Ovary (tissue), 9 donors: ENCODE results near the gene CD93. TPM values are rescaled to one million over a fixed set of nuclear protein-coding genes. Genes with fewer than 3 reads are reported as not detected.

Source experiments
- DNase-seq, 5 donors: peaks; one replicate each; pipeline ENCODE4 v3.0.0-alpha.2; 2019 to 2020
- H3K27ac ChIP-seq, 2 donors: fragments of 200-600 bp; one replicate each; pipeline versions ENCODE4 v1.5.1 to v1.8.0; 2019 to 2022
- H3K27me3 ChIP-seq: fragments of 200-600 bp; one replicate; pipeline ENCODE4 v1.8.0; 2022
- H3K36me3 ChIP-seq: fragments of 200-600 bp; sonication (generic); one replicate; pipeline ENCODE4 v1.5.1; 2019
- H3K4me1 ChIP-seq: one replicate; pipeline ENCODE4 v1.8.1; 2013; ENCODE audit warnings: mild to moderate bottlenecking, moderate library complexity; ENCODE audit not compliant: insufficient read depth
- H3K4me3 ChIP-seq: fragments of 200-600 bp; sonication (generic); one replicate; pipeline ENCODE4 v1.5.1; 2017
- H3K9me3 ChIP-seq, 2 donors: fragments of 200-600 bp in 1 of 2; sonication (generic) in 1 of 2; one replicate each; pipeline versions ENCODE4 v1.5.1 to v1.8.1; 2013 to 2019; ENCODE audit warnings: mild to moderate bottlenecking in 1 of 2, moderate library complexity in 1 of 2
- EP300 ChIP-seq: sonication (generic); formaldehyde crosslinking; IDR thresholded peaks from one replicate; pipeline ENCODE4 v1.6.1; 2017; ENCODE audit warnings: antibody characterized with exemption
- POLR2A ChIP-seq: fragments of 450-650 bp; IDR thresholded peaks from one replicate; pipeline ENCODE4 v1.6.1; 2017; ENCODE audit warnings: antibody characterized with exemption, mild to moderate bottlenecking, moderate library complexity
- WGBS, 3 donors: extraction: QIAGEN DNeasy Blood & Tissue Kit in 1 of 3; methylation state at CpG; one replicate each; pipeline versions ENCODE4 v1.1.5 to v1.1.7; 2013 to 2017; 5-methylcytosine and 5-hydroxymethylcytosine counted together
- intact Hi-C, 4 donors: fragments of 100-400 bp; cut with DNase I; formaldehyde crosslinking; loops; one replicate each; pipeline versions ENCODE4 v1.11.0 to v1.15.1; 2022 to 2023
- polyA plus RNA-seq, 2 donors: library from polyadenylated mRNA; stranded (reverse); fragments of 200-250 nt in 1 of 2; fragments of 350-450 nt in 1 of 2; fragmentation: Illumina TruSeq in 1 of 2; extraction: RNeasy Lipid Tissue Mini Kit (QIAGEN cat#74804) in 1 of 2; gene quantifications; one replicate each; pipeline ENCODE4 v1.2.3, GENCODE V29; 2013 to 2014
- total RNA-seq, 7 donors: library from RNA; depleted of rRNA in 2 of 7; stranded (reverse); fragments of >200 nt in 2 of 7; fragmentation: NEBNext Ultra II Directional in 3 of 7; extraction: Animal tissue kit (Norgen Biotek cat#: 25700) in 3 of 7; gene quantifications; one replicate each; pipeline versions ENCODE4 v1.1.0 to v1.2.4, GENCODE V29; 2016 to 2023
- TF ChIP-seq, protein P1 (sequence below), 3 donors: fragments of 450-650 bp in 2 of 3; fragments of 200-600 bp in 1 of 3; IDR thresholded peaks; one replicate each; pipeline versions ENCODE4 v1.5.1 to v1.8.0; 2016 to 2022; ENCODE audit warnings: antibody characterized with exemption in 3 of 3, mild to moderate bottlenecking in 1 of 3
- donor health status: DM: no; HTN: no; CAD: no; lungs with moderate emphysema.
- donor health status: DM: no; HTN: no; CAD: no.
- donor health status: Bipolar disorder and iron deficiency.
- donor health status: DM: yes; HTN: yes; CAD: no.
- donor health status: DM: no; HTN: no; CAD: no.
- donor health status: DM: yes; HTN: yes; CAD: no.

The CD93 gene
- total and polyA plus RNA-seq, 9 donors, result 7.0 to 42.1 (median 18.3) TPM

DNA sequence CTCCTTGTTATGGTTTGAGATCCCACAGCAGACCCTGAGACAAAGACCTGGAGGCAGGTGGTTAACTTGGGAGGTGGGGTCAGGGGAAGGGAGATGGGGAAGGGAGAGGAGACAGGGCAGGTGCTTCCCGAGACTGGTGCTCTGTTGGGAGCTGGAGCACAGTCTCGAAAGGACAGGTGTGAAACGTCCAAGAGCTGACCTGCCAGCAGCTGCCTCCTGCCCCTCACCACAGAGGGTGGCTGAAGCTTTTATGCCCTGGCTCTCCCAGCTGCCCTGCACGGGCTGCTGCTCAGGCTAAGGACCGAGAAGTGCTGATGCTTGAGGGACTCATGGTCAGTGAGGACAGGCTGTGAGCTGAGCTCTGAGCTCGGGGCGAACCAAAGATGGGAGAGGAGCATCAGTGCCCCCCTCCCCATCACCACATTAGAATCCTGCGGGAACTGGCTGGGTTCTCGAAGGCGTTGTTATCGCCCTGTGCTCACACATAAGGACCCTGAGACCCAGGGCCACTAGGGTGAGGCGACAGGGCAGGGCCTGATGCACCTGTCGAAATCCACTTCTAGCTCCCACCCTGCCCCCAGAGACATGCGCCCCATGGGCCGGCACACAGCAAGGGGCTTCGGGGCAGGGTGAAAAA is 25.3 kb upstream of the CD93 start:
- no peaks in the 10 kb centered on the region for H3K9me3 ChIP-seq
- no peak overlapping the region for H3K4me3 ChIP-seq
- H3K36me3 ChIP-seq, result no peaks in the 10 kb centered on the region
- TF ChIP-seq, protein P1, sequence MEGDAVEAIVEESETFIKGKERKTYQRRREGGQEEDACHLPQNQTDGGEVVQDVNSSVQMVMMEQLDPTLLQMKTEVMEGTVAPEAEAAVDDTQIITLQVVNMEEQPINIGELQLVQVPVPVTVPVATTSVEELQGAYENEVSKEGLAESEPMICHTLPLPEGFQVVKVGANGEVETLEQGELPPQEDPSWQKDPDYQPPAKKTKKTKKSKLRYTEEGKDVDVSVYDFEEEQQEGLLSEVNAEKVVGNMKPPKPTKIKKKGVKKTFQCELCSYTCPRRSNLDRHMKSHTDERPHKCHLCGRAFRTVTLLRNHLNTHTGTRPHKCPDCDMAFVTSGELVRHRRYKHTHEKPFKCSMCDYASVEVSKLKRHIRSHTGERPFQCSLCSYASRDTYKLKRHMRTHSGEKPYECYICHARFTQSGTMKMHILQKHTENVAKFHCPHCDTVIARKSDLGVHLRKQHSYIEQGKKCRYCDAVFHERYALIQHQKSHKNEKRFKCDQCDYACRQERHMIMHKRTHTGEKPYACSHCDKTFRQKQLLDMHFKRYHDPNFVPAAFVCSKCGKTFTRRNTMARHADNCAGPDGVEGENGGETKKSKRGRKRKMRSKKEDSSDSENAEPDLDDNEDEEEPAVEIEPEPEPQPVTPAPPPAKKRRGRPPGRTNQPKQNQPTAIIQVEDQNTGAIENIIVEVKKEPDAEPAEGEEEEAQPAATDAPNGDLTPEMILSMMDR (IDR thresholded peaks at IDR 0.05), result no peak
- no peak for TF ChIP-seq POLR2A
- no peak for TF ChIP-seq EP300
- DNase-seq, result no peak
- intact Hi-C loops, result no loop called here
- H3K4me1 ChIP-seq, result no peaks in the 10 kb centered on the region
- H3K27ac ChIP-seq, result no peak overlapping the region
- H3K27me3 ChIP-seq, result no peaks in the 10 kb centered on the region
- 88 to 92% (median 91%) methylated on average over 16 of the region's 16 CpGs for WGBS, 3 donors

GRCh38 chr20:23108871-23109270 is 22.7 kb upstream of the CD93 start:
- DNase-seq, result no peak
- TF ChIP-seq, protein P1 (IDR thresholded peaks at IDR 0.05), result no peak
- TF ChIP-seq POLR2A (no peak), EP300 (no peak)
- Histone ChIP-seq H3K9me3 (no peaks in the 10 kb centered on the region), H3K4me3 (no peak overlapping the region), H3K36me3 (no peaks in the 10 kb centered on the region), H3K27ac (no peak overlapping the region), H3K4me1 (no peaks in the 10 kb centered on the region), H3K27me3 (no peaks in the 10 kb centered on the region)
- 77 to 83% (median 77%) methylated on average over 3 of the region's 3 CpGs for WGBS, 3 donors
- intact Hi-C loops, result no loop called here

GRCh38 chr20:23107466-23107865 is 21.3 kb upstream of the CD93 start:
- H3K4me3 ChIP-seq, result no peak overlapping the region
- TF ChIP-seq, protein P1 (IDR thresholded peaks at IDR 0.05), result no peak
- peaks cover 3% of the 10 kb centered on the region for H3K4me1 ChIP-seq
- H3K27me3 ChIP-seq, result no peaks in the 10 kb centered on the region
- H3K36me3 ChIP-seq, result no peaks in the 10 kb centered on the region
- intact Hi-C loops, result no loop called here
- no peak overlapping the region for H3K27ac ChIP-seq
- 67 to 88% (median 76%) methylated on average over 3 of the region's 3 CpGs for WGBS, 3 donors
- DNase-seq, result no peak
- H3K9me3 ChIP-seq, result no peaks in the 10 kb centered on the region

DNA sequence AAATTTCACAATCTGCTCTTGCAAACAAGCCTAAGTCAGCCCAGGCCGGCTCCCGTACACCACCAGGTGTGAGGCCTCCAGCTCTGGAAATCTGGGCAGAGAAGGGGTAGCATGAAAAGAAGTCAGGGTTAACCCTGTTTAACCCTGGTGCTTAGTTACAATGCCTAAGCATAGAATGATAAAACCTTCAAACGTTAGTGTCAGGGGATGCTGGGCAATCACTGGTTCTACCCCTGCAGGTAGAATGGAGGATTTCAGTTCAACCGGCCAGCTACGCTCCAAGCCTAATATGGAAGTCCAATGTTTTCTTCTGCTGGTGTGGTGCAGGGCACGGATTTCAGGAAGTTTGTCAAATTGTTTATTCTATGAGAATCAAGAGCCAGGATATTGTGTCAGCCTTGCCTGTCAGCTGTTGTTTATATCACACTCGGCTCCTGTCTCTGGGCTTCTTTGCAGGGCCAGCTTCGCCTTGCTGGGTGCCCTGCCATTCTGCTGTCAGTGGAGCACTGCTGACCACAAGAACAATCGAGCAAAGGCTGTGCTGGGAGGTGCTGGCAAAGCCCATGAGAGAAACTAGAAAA is 20.2 kb upstream of the CD93 start:
- no peaks in the 10 kb centered on the region for H3K36me3 ChIP-seq
- H3K27ac ChIP-seq, result no peak overlapping the region
- DNase-seq, result no peak
- no peaks in the 10 kb centered on the region for H3K27me3 ChIP-seq
- WGBS, 3 donors, result 66 to 78% (median 68%) methylated on average over 9 of the region's 9 CpGs
- TF ChIP-seq POLR2A (no peak), EP300 (no peak)
- TF ChIP-seq, protein P1 (IDR thresholded peaks at IDR 0.05), result no peak
- no peak overlapping the region for H3K4me3 ChIP-seq
- no peaks in the 10 kb centered on the region for H3K9me3 ChIP-seq
- peaks cover 3% of the 10 kb centered on the region for H3K4me1 ChIP-seq
- intact Hi-C loops, result no loop called here
